ENCODE measurements around the gene SPATA3.
"Not testable (repeated sequence)": the region's sequence is repeated elsewhere in the genome, so short reads cannot be mapped to it uniquely, and the experiment has no call there.

The SPATA3 gene

GRCh38 chr2:230995821-230996220, at the start of gene SPATA3:
SPATA3 (plus strand) TSS chr2:230996121; CDS start chr2:230996234, 113 bp downstream.
- no peak for DNase-seq

- no peak for DNase-seq
Observed at GRCh38 chr2:230946429-230947234, 49.3 kb upstream of the SPATA3 start.

GRCh38 chr2:230947235-230947576, 48.7 kb upstream of the SPATA3 start:
- no peak for DNase-seq

GRCh38 chr2:230947908-230948365, 48.0 kb upstream of the SPATA3 start:
- DNase-seq, result no peak

GRCh38 chr2:230949966-230950873, 45.7 kb upstream of the SPATA3 start:
- DNase-seq, result no peak

GRCh38 chr2:230950874-230951339, 45.0 kb upstream of the SPATA3 start:
- no peak for DNase-seq

- DNase-seq, result no peak
Observed at GRCh38 chr2:230951396-230951795, 44.5 kb upstream of the SPATA3 start.

- DNase-seq, result no peak
Observed at GRCh38 chr2:230952226-230952956, 43.5 kb upstream of the SPATA3 start.

GRCh38 chr2:230953845-230954244, 42.1 kb upstream of the SPATA3 start:
- no peak for DNase-seq

- no peak for DNase-seq
Observed at GRCh38 chr2:230954746-230955145, 41.2 kb upstream of the SPATA3 start.

GRCh38 chr2:230955163-230955737, 40.7 kb upstream of the SPATA3 start:
- DNase-seq, result no peak

GRCh38 chr2:230956827-230957755, 38.8 kb upstream of the SPATA3 start:
- peak; percentile 33 for DNase-seq

- no peak for DNase-seq
Observed at GRCh38 chr2:230957756-230958391, 38.0 kb upstream of the SPATA3 start.

GRCh38 chr2:230958820-230959756, 36.8 kb upstream of the SPATA3 start:
- DNase-seq, result no peak

- DNase-seq, result no peak
Observed at GRCh38 chr2:230960026-230960425, 35.9 kb upstream of the SPATA3 start.

- peak; percentile 56 for DNase-seq
Observed at GRCh38 chr2:230961091-230961491, 34.8 kb upstream of the SPATA3 start.

GRCh38 chr2:230964136-230964730, 31.7 kb upstream of the SPATA3 start:
- DNase-seq, result no peak

GRCh38 chr2:230967113-230967512, 28.8 kb upstream of the SPATA3 start:
- no peak for DNase-seq

- not testable (repeated sequence) for DNase-seq
Observed at GRCh38 chr2:230968314-230968713, 27.6 kb upstream of the SPATA3 start.
